Testis (tissue), 2 donors: Measurements from ENCODE around the gene PBX4.

Source experiments
- POLR2A ChIP-seq: fragments of 450-650 bp; IDR thresholded peaks from one replicate; pipeline ENCODE4 v1.6.1; 2017; ENCODE audit warnings: antibody characterized with exemption, mild to moderate bottlenecking, moderate library complexity
- TF ChIP-seq, protein P1 (sequence below), 3 experiments: fragments of 450-650 bp in 2 of 3; fragments of 200-600 bp in 1 of 3; sonication (generic) in 1 of 3; IDR thresholded peaks; one replicate each; pipeline ENCODE4 v1.5.1; 2016 to 2019; ENCODE audit warnings: antibody characterized with exemption in 3 of 3, mild to moderate bottlenecking in 2 of 3, moderate library complexity in 1 of 3

GRCh38 chr19:19582471-19582870 is 36.0 kb downstream of the PBX4 start:
- TF ChIP-seq, protein P1, sequence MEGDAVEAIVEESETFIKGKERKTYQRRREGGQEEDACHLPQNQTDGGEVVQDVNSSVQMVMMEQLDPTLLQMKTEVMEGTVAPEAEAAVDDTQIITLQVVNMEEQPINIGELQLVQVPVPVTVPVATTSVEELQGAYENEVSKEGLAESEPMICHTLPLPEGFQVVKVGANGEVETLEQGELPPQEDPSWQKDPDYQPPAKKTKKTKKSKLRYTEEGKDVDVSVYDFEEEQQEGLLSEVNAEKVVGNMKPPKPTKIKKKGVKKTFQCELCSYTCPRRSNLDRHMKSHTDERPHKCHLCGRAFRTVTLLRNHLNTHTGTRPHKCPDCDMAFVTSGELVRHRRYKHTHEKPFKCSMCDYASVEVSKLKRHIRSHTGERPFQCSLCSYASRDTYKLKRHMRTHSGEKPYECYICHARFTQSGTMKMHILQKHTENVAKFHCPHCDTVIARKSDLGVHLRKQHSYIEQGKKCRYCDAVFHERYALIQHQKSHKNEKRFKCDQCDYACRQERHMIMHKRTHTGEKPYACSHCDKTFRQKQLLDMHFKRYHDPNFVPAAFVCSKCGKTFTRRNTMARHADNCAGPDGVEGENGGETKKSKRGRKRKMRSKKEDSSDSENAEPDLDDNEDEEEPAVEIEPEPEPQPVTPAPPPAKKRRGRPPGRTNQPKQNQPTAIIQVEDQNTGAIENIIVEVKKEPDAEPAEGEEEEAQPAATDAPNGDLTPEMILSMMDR (IDR thresholded peaks at IDR 0.05), result no peak
- TF ChIP-seq POLR2A, result no peak
